ENCODE results near the gene GDF7.

The GDF7 gene

DNA sequence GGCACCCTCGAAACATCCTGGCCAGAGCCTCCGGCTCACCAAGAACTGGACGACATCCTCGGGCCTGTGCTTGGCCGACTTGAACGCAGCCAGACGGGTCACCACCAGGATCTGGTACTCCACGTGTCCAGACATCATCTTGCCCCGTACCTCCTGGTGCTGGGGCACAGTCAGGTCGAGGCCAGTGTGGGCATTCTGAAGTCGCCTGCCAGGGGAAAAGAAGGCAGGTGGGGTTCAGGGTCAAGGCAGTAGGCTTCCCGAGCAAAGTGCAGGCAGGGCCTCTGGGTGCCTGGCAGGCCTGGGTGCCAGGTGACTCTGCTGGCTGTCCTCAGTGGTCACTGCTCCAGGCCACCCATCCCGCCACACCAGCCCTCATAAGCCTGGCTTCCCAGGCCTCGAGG is 21.6 kb upstream of the GDF7 start:
- CTCF ChIA-PET = interaction anchor here (6.2 kb wide), 1 partner anchor 206 kb away, joined by 65 read pairs; no protein-coding TSS in a partner anchor
- no peaks in the 10 kb centered on the region for H3K9me3 Mint-ChIP-seq
- no peak overlapping the region for H3K27ac Mint-ChIP-seq
- no peak overlapping the region for H3K4me3 Mint-ChIP-seq
- peaks cover 2% of the 10 kb centered on the region for H3K27me3 Mint-ChIP-seq
- H3K36me3 Mint-ChIP-seq = peaks cover 4% of the 10 kb centered on the region
- no peak for DNase-seq
- H3K4me1 Mint-ChIP-seq = peaks cover 21% of the 10 kb centered on the region

DNA sequence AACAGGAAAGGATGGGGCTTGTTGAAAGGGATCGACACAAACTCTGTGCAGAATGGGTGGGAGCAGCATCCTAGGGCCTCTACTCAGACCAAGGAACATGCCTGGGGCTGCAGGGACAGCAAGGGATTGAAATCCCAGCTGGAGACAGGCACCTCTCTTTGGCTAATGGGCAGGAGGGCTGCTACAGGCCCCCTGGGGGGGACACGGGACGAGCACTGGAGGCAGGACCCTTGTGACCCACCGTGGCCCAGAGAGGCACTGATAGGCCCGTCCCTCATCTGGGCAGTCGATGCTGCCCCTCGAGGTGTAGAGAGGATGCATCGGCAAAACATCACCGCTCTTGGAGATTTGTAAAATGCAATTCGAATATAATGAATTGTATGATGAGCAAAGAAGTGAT is 21.2 kb upstream of the GDF7 start:
- no peak overlapping the region for H3K27ac Mint-ChIP-seq
- DNase-seq = no peak
- H3K4me3 Mint-ChIP-seq = no peak overlapping the region
- CTCF ChIA-PET = interaction anchor here (1.3 kb wide), 1 partner anchor 319 kb away, joined by 4 read pairs; no protein-coding TSS in a partner anchor
- peaks cover 23% of the 10 kb centered on the region for H3K4me1 Mint-ChIP-seq
- H3K36me3 Mint-ChIP-seq = peaks cover 4% of the 10 kb centered on the region
- H3K27me3 Mint-ChIP-seq = peaks cover 4% of the 10 kb centered on the region
- no peaks in the 10 kb centered on the region for H3K9me3 Mint-ChIP-seq

DNA sequence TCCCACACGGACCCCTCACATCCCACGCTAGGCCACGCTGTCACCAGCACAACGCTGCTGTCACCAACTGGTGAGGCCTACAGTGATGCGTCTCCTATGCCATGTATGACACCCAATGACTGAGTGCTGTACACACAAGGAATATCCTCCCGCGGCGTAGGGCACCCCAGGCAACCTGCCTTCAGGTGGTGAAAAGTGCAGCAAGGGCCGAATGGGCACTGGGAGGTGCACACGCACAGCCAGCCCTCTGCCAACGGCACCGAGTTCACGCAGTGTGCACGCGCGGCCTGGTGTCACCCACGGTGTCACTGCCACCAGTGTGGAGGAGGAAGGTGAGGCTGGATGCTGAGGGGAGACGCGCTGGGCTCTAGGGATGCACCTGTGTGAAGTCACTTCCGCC is 20.5 kb upstream of the GDF7 start:
- Mint-ChIP-seq H3K27ac (no peak overlapping the region), H3K9me3 (no peaks in the 10 kb centered on the region), H3K4me1 (peaks cover 26% of the 10 kb centered on the region), H3K36me3 (peaks cover 4% of the 10 kb centered on the region), H3K4me3 (no peak overlapping the region), H3K27me3 (peaks cover 4% of the 10 kb centered on the region)
- DNase-seq = no peak
- CTCF ChIA-PET = interaction anchor here (1.3 kb wide), 1 partner anchor 320 kb away, joined by 4 read pairs; no protein-coding TSS in a partner anchor

DNA sequence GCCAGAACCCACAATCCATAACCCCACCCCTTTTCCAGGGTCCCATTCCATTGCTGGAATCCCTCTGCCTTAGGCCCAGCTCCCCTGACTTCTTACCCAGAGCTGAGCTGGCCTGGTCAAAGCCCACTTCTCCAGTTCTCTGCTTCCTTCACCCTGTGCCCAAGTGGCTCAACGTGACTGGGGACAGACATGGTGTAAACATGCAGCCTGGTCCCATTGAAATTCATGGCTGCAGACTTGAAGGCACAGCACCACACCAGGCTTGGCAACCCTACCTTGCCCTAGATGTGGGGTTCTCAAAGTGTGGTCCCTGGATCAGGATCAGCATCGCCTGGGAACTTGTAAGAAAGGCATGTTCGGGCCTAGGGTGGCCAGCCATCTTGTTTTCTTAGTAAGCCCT is 19.7 kb upstream of the GDF7 start:
- peaks cover 4% of the 10 kb centered on the region for H3K27me3 Mint-ChIP-seq
- H3K36me3 Mint-ChIP-seq = peaks cover 4% of the 10 kb centered on the region
- no peaks in the 10 kb centered on the region for H3K9me3 Mint-ChIP-seq
- DNase-seq = no peak
- no peak overlapping the region for H3K27ac Mint-ChIP-seq
- no peak overlapping the region for H3K4me3 Mint-ChIP-seq
- H3K4me1 Mint-ChIP-seq = peaks cover 34% of the 10 kb centered on the region
- CTCF ChIA-PET = interaction anchor here (1.0 to 2.7 kb wide), 3 partner anchors 205 to 511 kb away, joined by 3 to 12 read pairs (median 6); no protein-coding TSS in a partner anchor

DNA sequence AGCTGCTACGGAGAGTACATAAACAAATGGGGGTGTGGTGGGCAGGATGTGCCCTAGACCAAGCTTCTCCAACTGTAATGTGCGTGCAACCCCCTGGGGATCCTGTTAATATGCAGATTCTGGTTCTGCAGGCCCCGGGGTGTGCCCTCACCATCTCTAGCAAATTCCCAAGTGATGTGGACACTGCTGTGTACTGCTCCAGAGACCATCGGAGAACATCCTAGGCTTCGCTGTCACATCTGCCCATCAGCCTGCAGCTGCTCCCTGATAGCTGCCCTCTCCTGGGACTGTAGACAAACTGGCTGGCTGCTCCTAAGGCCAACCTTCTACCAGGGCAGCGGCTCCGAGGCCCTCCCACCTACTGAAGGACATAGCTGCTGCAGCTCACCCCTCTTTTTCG is 19.2 kb upstream of the GDF7 start:
- no peak overlapping the region for H3K27ac Mint-ChIP-seq
- H3K4me3 Mint-ChIP-seq = no peak overlapping the region
- CTCF ChIA-PET = interaction anchor here (1.0 to 2.7 kb wide), 6 partner anchors 13 to 512 kb away, joined by 3 to 12 read pairs (median 4); partner anchors contain the start of gene RHOB

DNA sequence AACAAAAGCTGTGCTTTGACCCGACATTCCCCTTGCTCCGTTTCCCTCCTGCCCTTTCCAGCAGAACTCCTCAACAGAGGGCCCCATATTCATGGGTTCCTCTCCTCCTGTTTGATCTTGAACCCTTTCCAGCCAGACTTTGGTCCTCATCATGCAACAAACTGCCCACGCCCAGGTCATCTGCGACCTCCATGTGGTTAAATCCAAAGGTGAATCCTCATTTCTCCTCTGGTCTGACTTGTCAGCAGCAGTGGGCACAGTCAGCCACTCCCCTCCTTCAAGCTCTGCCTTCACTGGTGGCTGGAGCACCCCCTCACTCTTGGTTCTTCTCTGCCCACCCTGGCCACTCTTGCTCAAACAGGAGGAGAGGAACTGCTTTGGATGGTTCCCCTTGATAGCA is 18.7 kb upstream of the GDF7 start:
- Mint-ChIP-seq H3K4me1 (peaks cover 35% of the 10 kb centered on the region), H3K36me3 (peaks cover 4% of the 10 kb centered on the region), H3K27ac (no peak overlapping the region), H3K27me3 (peaks cover 8% of the 10 kb centered on the region), H3K9me3 (no peaks in the 10 kb centered on the region), H3K4me3 (no peak overlapping the region)
- CTCF ChIA-PET = interaction anchor here (1.0 to 2.7 kb wide), 7 partner anchors 10 to 512 kb away, joined by 3 to 12 read pairs (median 3); partner anchors contain the start of gene RHOB
- DNase-seq = no peak

More for the DNA sequence above, 19.2 kb upstream of the GDF7 start:
- Mint-ChIP-seq H3K9me3 (no peaks in the 10 kb centered on the region), H3K4me1 (peaks cover 35% of the 10 kb centered on the region), H3K27me3 (peaks cover 4% of the 10 kb centered on the region), H3K36me3 (peaks cover 4% of the 10 kb centered on the region)
- no peak for DNase-seq

DNA sequence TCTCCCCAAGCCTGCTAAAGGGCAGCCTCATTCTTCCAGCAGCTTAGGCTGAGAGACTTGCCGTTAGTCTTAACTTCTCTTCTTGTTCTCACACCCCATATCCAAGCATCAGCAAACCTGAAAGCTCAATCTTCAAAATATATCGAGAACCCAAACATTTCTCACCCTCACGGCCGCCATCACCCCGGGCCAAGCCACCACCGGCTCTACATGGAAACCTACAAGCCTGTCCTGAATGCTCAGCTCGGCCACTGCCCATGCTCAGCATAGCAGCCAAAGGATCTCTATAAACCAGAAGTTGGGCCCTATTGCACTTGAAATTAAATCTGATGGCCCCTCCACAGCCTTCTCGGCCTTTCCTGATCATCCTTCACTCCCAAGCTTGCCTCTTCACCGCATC is 18.1 kb upstream of the GDF7 start:
- Mint-ChIP-seq H3K27ac (no peak overlapping the region), H3K27me3 (peaks cover 8% of the 10 kb centered on the region), H3K9me3 (no peaks in the 10 kb centered on the region), H3K36me3 (peaks cover 4% of the 10 kb centered on the region), H3K4me1 (peaks cover 35% of the 10 kb centered on the region), H3K4me3 (no peak overlapping the region)
- DNase-seq = no peak
- CTCF ChIA-PET = interaction anchor here (1.0 to 2.7 kb wide), 5 partner anchors 11 to 238 kb away, joined by 3 to 12 read pairs (median 6); partner anchors contain the start of gene RHOB

DNA sequence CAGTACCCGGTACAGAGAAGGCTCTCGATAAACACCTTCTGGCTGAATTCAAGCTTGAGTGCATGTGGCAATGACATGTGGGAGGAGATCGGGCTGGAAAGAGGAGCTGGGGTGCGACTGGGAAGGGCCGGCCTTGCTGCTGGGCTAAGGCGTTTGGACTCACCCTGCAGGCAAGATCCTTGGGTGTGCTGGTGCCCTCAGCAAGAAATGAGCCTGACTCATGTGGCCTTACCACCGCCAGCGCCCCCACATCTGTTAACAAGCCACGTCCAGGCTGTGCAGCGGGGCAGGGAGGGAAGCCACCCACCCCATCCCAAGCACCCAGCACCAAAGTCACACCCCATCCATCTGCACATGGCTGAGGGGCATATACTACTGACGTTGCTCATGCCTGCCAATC is 17.4 kb upstream of the GDF7 start:
- H3K27me3 Mint-ChIP-seq = peaks cover 8% of the 10 kb centered on the region
- CTCF ChIA-PET = interaction anchor here (1.3 to 3.4 kb wide), 6 partner anchors 12 to 239 kb away, joined by 3 to 39 read pairs (median 8); partner anchors contain the start of gene RHOB
- no peaks in the 10 kb centered on the region for H3K9me3 Mint-ChIP-seq
- H3K27ac Mint-ChIP-seq = no peak overlapping the region
- peak overlapping the region; percentile 87 for H3K4me3 Mint-ChIP-seq
- no peaks in the 10 kb centered on the region for H3K36me3 Mint-ChIP-seq
- peaks cover 37% of the 10 kb centered on the region for H3K4me1 Mint-ChIP-seq
- no peak for DNase-seq

DNA sequence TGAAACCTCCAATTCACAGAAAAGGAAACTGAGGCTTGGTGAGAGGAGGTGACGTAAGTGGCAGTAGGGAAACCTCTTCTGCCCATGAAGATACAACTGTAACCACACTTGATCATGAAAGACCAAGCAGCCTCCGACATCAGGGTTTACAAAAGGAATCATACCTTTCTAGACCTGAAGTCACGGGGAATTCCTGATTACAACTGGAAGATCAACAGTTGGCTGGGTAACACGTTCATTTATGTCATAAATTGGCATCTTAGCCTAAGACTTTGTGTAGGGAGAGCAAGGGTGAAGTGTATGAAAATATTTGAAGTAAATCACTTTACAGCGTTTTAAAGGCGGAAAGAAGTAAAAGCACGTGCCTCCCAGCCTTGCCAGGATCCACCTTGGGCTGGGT is 17.0 kb upstream of the GDF7 start:
- H3K36me3 Mint-ChIP-seq = no peaks in the 10 kb centered on the region
- peak overlapping the region; percentile 85 for H3K27ac Mint-ChIP-seq
- peaks cover 37% of the 10 kb centered on the region for H3K4me1 Mint-ChIP-seq
- DNase-seq = no peak
- peak overlapping the region; percentile 87 for H3K4me3 Mint-ChIP-seq
- CTCF ChIA-PET = interaction anchor here (0.7 to 3.4 kb wide), 9 partner anchors 9 to 391 kb away, joined by 3 to 39 read pairs (median 6); no protein-coding TSS in a partner anchor
- H3K27me3 Mint-ChIP-seq = peaks cover 10% of the 10 kb centered on the region
- no peaks in the 10 kb centered on the region for H3K9me3 Mint-ChIP-seq

DNA sequence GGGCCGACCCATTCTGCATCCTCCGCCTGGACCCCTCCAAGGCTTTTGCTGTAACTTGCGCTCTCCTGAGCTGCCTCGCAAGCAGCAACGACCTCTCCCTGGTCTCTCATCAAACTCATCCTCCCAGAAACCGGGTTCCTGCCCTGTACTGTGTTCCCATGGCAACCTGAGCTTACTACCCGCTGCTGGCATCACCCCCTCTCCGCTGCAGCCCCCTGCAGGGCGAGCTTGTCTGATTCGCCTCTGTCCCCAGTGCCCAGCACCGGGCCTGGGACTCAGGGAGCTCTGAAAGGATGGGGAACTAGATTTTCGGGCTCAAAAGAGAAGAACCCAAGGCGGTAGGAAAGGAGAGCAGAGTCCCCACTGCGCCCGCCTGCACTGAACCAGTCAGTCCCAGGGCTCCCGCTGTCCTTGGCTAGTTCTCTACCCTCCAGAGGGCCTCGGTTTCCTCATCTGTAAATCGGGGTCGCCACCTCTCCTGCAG is 16.5 kb upstream of the GDF7 start:
- peak overlapping the region; percentile 85 for H3K27ac Mint-ChIP-seq
- peak overlapping the region; percentile 87 for H3K4me3 Mint-ChIP-seq
- peaks cover 14% of the 10 kb centered on the region for H3K27me3 Mint-ChIP-seq
- H3K9me3 Mint-ChIP-seq = no peaks in the 10 kb centered on the region
- no peaks in the 10 kb centered on the region for H3K36me3 Mint-ChIP-seq
- peak; percentile 53 for DNase-seq
- CTCF ChIA-PET = interaction anchor here (0.7 to 3.4 kb wide), 13 partner anchors 9 to 392 kb away, joined by 3 to 39 read pairs (median 4); no protein-coding TSS in a partner anchor
- peaks cover 37% of the 10 kb centered on the region for H3K4me1 Mint-ChIP-seq

DNA sequence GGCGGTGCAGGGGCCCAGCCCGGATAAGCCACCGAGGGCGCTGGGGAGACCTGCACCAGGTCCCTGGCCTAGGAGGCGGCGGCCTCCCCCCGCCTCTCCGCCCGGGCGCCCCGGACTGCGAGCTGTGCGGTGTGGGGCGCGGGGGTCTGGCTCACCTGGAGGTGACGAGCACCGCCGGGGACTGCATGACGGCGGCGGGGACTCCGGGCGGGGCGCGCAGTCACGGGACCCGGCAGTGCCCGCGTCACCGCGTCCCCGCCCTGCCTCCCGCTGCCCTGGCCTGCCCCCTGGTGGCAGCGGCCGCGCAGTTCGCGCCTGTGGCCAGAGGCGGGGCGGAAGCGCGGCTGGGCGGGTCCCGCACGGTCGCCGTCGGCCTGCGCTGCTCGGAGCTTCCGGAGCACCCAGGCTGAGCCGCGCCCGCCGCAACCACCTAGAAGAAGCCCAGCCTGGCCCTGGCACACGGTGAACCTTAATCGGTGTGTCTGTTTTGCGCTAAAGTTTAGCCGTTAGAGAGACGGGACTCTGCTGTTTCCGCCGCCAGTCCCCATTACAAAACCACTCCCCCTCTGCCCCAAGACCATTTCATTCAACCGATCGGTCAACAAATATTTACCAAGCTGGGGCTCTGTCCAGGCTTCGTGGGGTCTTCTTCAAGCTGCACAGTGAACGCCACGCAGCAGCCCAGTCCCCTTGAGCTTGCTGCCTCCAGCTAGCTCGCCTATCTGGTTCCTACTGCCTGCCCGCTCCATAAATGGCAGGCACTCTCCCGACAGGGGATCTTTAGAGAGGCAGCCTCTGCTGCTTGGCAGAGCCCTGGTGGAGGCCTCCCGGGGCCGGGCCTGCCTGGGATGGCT is 15.8 kb upstream of the GDF7 start, which contains the start of gene HS1BP3:
Gene HS1BP3, minus strand, starts transcription at position 222 of the 854 bp plus-strand sequence. Its CDS starts 35 bp downstream, at position 187.
- CTCF ChIA-PET = interaction anchor here (0.6 to 3.4 kb wide), 19 partner anchors 10 to 392 kb away, joined by 3 to 39 read pairs (median 4); partner anchors contain the start of gene RHOB
- Mint-ChIP-seq H3K27ac (peak within 1 kb of the TSS; percentile 88), H3K9me3 (no peaks in the 10 kb centered on the region), H3K27me3 (peaks cover 18% of the 10 kb centered on the region), H3K4me1 (peaks cover 37% of the 10 kb centered on the region), H3K36me3 (no peaks in the 10 kb centered on the region), H3K4me3 (peak within 1 kb of the TSS; percentile 87)
- DNase-seq = peak; percentile 87

DNA sequence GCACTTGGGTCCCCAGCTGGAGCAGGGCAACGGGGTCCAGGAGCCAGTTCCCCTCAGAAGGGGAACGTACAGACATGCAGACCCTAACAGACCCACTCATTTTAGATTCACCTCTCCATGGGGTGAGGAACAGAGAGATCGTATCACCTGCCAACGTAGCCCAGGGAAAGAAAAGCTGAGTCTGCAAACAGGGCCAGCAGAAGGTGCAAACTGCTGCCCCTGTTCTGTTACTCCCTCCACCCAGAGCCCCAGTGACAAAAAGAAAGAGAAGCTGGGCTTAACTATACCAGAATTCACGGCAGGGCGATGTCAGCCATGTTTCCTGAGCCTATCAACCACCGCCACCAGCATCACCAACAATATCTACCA is 15.2 kb upstream of the GDF7 start:
- Mint-ChIP-seq H3K9me3 (no peaks in the 10 kb centered on the region), H3K4me3 (peak overlapping the region; percentile 87), H3K27me3 (peaks cover 24% of the 10 kb centered on the region), H3K36me3 (no peaks in the 10 kb centered on the region), H3K4me1 (peaks cover 37% of the 10 kb centered on the region), H3K27ac (peak overlapping the region; percentile 88)
- CTCF ChIA-PET = interaction anchor here (0.6 to 3.4 kb wide), 13 partner anchors 10 to 312 kb away, joined by 3 to 39 read pairs (median 4); partner anchors contain the start of gene RHOB
- DNase-seq = no peak

DNA sequence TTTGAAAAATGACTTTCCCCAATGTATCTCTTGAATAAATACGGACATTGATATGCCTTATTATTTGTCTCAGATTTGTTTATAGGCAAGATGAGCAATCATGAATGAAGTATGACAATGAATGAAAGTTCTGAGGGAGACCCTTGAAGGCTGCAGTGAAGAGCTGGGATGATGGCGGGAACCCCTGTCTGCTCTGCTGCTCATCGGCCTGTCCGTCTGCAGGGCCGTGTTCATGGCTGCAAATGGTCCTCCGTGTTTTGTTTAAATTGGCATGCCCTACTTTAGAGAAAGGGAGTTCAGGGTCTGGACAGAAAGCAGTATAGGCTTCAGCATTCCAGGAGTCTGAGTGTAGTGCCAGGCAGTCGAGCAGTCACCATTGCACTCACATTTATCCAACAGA is 14.8 kb upstream of the GDF7 start:
- peaks cover 26% of the 10 kb centered on the region for H3K27me3 Mint-ChIP-seq
- CTCF ChIA-PET = interaction anchor here (1.3 to 3.4 kb wide), 4 partner anchors 9 to 311 kb away, joined by 5 to 39 read pairs (median 16); no protein-coding TSS in a partner anchor

More for the DNA sequence above, 14.8 kb upstream of the GDF7 start:
- Mint-ChIP-seq H3K36me3 (no peaks in the 10 kb centered on the region), H3K27ac (peak overlapping the region; percentile 24), H3K4me3 (peak overlapping the region; percentile 13), H3K9me3 (no peaks in the 10 kb centered on the region), H3K4me1 (peaks cover 37% of the 10 kb centered on the region)
- no peak for DNase-seq

All from activated naive CD4-positive, alpha-beta T cell treated with anti-CD3 and anti-CD28 coated beads, Interleukin-2, amount 10 ng/mL, durations not matched to agents 7 days and 5 days (primary cell).